Endothelial cell of umbilical vein (primary cell): ENCODE measurements around the gene PPHLN1. TPM values are rescaled to one million over a fixed set of nuclear protein-coding genes. Genes with fewer than 3 reads are reported as not detected.

Experiments
- BruUV-seq: library from RNA; stranded (reverse); fragments of 400-500 nt; replicated peaks from 2 replicates; lab custom pipeline; 2021; lab: Mats Ljungman, UMichigan
- CTCF ChIA-PET: fragments of 300-600, 350-600 bp; sonication (Branson Sonifier 250); formaldehyde crosslinking; loops from one replicate; lab custom pipeline; 2021; ENCODE audit warnings: antibody characterized with exemption, inconsistent platforms; lab: Charles Lee
- POLR2A ChIA-PET: fragments of 300-600, 350-600 bp; sonication (Branson Sonifier 250); formaldehyde crosslinking; loops from one replicate; lab custom pipeline; 2021; ENCODE audit warnings: antibody characterized with exemption, inconsistent platforms; lab: Charles Lee
- DNase-seq: peaks from one replicate; pipeline ENCODE4 v3.0.0-alpha.2; 2011; ENCODE audit warnings: low read depth, low spot score
- FAIRE-seq: peaks from 2 replicates; lab custom pipeline; 2011; peaks lifted over from hg19 to GRCh38; lab: Jason Lieb, UNC
- H2AFZ ChIP-seq: 2 replicates; pipeline ENCODE4 v1.6.0; 2012; ENCODE audit warnings: low read depth, low read length, control low read depth, inconsistent platforms
- H3K27ac ChIP-seq: 2 replicates; pipeline ENCODE4 v1.5.1; 2011; ENCODE audit warnings: low read depth, mild to moderate bottlenecking, control low read depth, low read length, moderate library complexity; ENCODE audit not compliant: insufficient read depth
- H3K27me3 ChIP-seq, 2 experiments: 2 replicates each; pipeline versions ENCODE4 v1.6.0 to v1.6.1; 2011; ENCODE audit warnings: low read length in 2 of 2, mixed read lengths in 1 of 2; ENCODE audit not compliant: control insufficient read depth in 2 of 2, insufficient read depth in 2 of 2
- H3K36me3 ChIP-seq, 2 experiments: 2 replicates in 1 of 2; 3 replicates in 1 of 2; pipeline ENCODE4 v1.5.1; 2011; ENCODE audit warnings: low read length in 2 of 2, mild to moderate bottlenecking in 1 of 2, moderate library complexity in 1 of 2; ENCODE audit not compliant: control insufficient read depth in 2 of 2, insufficient read depth in 2 of 2; ENCODE audit errors: extremely low read depth in 1 of 2
- H3K4me1 ChIP-seq: 3 replicates; pipeline ENCODE4 v1.5.1; 2011; ENCODE audit warnings: mild to moderate bottlenecking, low read length; ENCODE audit not compliant: control insufficient read depth, insufficient read depth; ENCODE audit errors: extremely low read depth
- H3K4me2 ChIP-seq: 2 replicates; pipeline ENCODE4 v1.6.1; 2011; ENCODE audit warnings: low read length, control low read depth, mixed read lengths; ENCODE audit not compliant: insufficient read depth
- H3K4me3 ChIP-seq, 3 experiments: fragments of 200-600 bp in 1 of 3; sonication (generic), shearing (Covaris generic) in 1 of 3; replicated peaks in 1 of 3; 2 replicates each; pipeline ENCODE4 v1.5.1; 2011 to 2016; ENCODE audit warnings: control low read depth in 3 of 3, low read length in 3 of 3, mild to moderate bottlenecking in 2 of 3, inconsistent platforms in 1 of 3, low read depth in 1 of 3, moderate library complexity in 1 of 3; ENCODE audit not compliant: insufficient read depth in 1 of 3
- H3K79me2 ChIP-seq: 2 replicates; pipeline ENCODE4 v1.6.0; 2012; ENCODE audit warnings: low read length, inconsistent platforms; ENCODE audit not compliant: control insufficient read depth, insufficient read depth
- H3K9ac ChIP-seq: replicated peaks from 2 replicates; pipeline ENCODE3; 2011; ENCODE audit warnings: low read length, control low read depth; ENCODE audit not compliant: insufficient read depth; ENCODE audit errors: extremely low read depth
- H3K9me1 ChIP-seq: replicated peaks from 3 replicates; pipeline ENCODE4 v1.6.0; 2011; ENCODE audit warnings: mild to moderate bottlenecking, low read length; ENCODE audit not compliant: control insufficient read depth, insufficient read depth; ENCODE audit errors: extremely low read depth
- H3K9me3 ChIP-seq: replicated peaks from 2 replicates; pipeline ENCODE4 v1.5.1; 2012; ENCODE audit warnings: low read length, inconsistent platforms; ENCODE audit not compliant: control insufficient read depth, insufficient read depth
- H4K20me1 ChIP-seq: replicated peaks from 2 replicates; pipeline ENCODE3; 2011; ENCODE audit warnings: mild to moderate bottlenecking, low read length; ENCODE audit not compliant: control insufficient read depth, insufficient read depth; ENCODE audit errors: extremely low read depth
- CTCF ChIP-seq, 2 donors: IDR thresholded peaks; 1 replicate in 1 of 2; 2 replicates in 1 of 2; pipeline ENCODE4 v1.5.1; 2011; ENCODE audit warnings: low read length in 2 of 2, mild to moderate bottlenecking in 2 of 2, moderate library complexity in 2 of 2, control low read depth in 1 of 2, inconsistent platforms in 1 of 2, low read depth in 1 of 2; ENCODE audit not compliant: insufficient read depth in 1 of 2; ENCODE audit errors: extremely low read depth in 1 of 2
- EZH2 ChIP-seq: IDR thresholded peaks from 2 replicates; pipeline ENCODE4 v1.6.1; 2012; ENCODE audit warnings: borderline replicate concordance, low read depth, mild to moderate bottlenecking, moderate library complexity, low read length, inconsistent platforms; ENCODE audit not compliant: severe bottlenecking
- FOS ChIP-seq: IDR thresholded peaks from 2 replicates; pipeline ENCODE4 v1.6.1; 2011; ENCODE audit warnings: mild to moderate bottlenecking, low read length, moderate library complexity, borderline replicate concordance; ENCODE audit not compliant: insufficient read depth
- GATA2 ChIP-seq: IDR thresholded peaks from 2 replicates; pipeline ENCODE4 v1.7.0; 2011; ENCODE audit warnings: low read depth, mild to moderate bottlenecking, moderate library complexity, mixed read lengths, low read length; ENCODE audit not compliant: insufficient read length, insufficient read depth
- JUN ChIP-seq: IDR thresholded peaks from 2 replicates; pipeline ENCODE4 v1.6.1; 2011; ENCODE audit warnings: borderline replicate concordance, low read depth; ENCODE audit not compliant: insufficient read length, insufficient read depth
- MAX ChIP-seq: IDR thresholded peaks from 2 replicates; pipeline ENCODE4 v1.6.1; 2011; ENCODE audit not compliant: insufficient read depth, insufficient read length
- MYC ChIP-seq: IDR thresholded peaks from one replicate; pipeline ENCODE4 v1.6.1; 2011; ENCODE audit warnings: mild to moderate bottlenecking, low read depth, low read length
- POLR2A ChIP-seq: IDR thresholded peaks from 2 replicates; pipeline ENCODE4 v1.6.1; 2012; ENCODE audit warnings: low read depth, mild to moderate bottlenecking, control low read depth, low read length
- POLR2AphosphoS5 ChIP-seq: IDR thresholded peaks from 2 replicates; pipeline ENCODE4 v1.6.1; 2012; ENCODE audit warnings: low read depth, mild to moderate bottlenecking, control low read depth, low read length, moderate library complexity; ENCODE audit not compliant: insufficient read depth
- dilution Hi-C: fragments of 300-500 bp; cut with MboI; formaldehyde crosslinking; loops from one replicate; pipeline ENCODE4 v1.15.0; 2019; ENCODE audit warnings: low sequenced_read_pairs; ENCODE audit not compliant: extremely low pct_ligation_motif_present
- intact Hi-C: fragments of 100-400 bp; cut with micrococcal nuclease; formaldehyde crosslinking; loops from one replicate; pipeline ENCODE4 v1.10.0; 2022
- polyA plus RNA-seq, 4 experiments: library from polyadenylated mRNA; depleted of rRNA in 3 of 4; stranded (reverse) in 3 of 4; unstranded in 1 of 4; fragments of >200 nt; gene quantifications; 2 replicates each; pipeline versions ENCODE4 v1.2.1 to v1.2.3, GENCODE V29; 2011 to 2012; ENCODE audit warnings: missing spikeins in 1 of 4
- total RNA-seq: library from RNA; stranded (reverse); gene quantifications from 2 replicates; pipeline ENCODE4 v1.2.3, GENCODE V29; 2021

The PPHLN1 gene
- total and polyA plus RNA-seq, 2 donors (not counting 3 experiments of a cell fraction or from before 2014, with no cell fraction given): 23.4 to 62.2 TPM

- Histone ChIP-seq H3K4me2 (no peak overlapping the region), H3K79me2 (peaks cover 82% of the 10 kb centered on the region), H3K9me1 (no peaks in the 10 kb centered on the region), H4K20me1 (peaks cover 4% of the 10 kb centered on the region), H2AFZ (no peak overlapping the region), H3K27ac (no peak overlapping the region), H3K27me3 (no peaks in the 10 kb centered on the region), H3K4me3 (no peak overlapping the region), H3K9me3 (no peaks in the 10 kb centered on the region), H3K9ac (no peak overlapping the region), H3K36me3 (peaks cover 0 to 3% of the 10 kb centered on the region in 2 experiments), H3K4me1 (peaks cover 60% of the 10 kb centered on the region)
- no TSS peak for BruUV-seq
- intact Hi-C loops: no loop called here
- dilution Hi-C loops: no loop called here
- no peak for TF ChIP-seq MAX
- no peak for TF ChIP-seq POLR2AphosphoS5
- no peak for DNase-seq
- ChIA-PET POLR2A (no interaction called here), CTCF (no interaction called here)
- FAIRE-seq: no peak
These were observed 152.0 kb downstream of the PPHLN1 start for GRCh38 chr12:42477941-42478340.

- Histone ChIP-seq H2AFZ (no peak overlapping the region), H3K4me2 (peak overlapping the region; percentile 74), H3K36me3 (no peaks in the 10 kb centered on the region), H3K4me3 (peak overlapping the region in 2 of 3 experiments; percentile 8 to 59), H3K9me3 (no peaks in the 10 kb centered on the region), H3K27ac (peak overlapping the region; percentile 96), H3K9me1 (no peaks in the 10 kb centered on the region), H3K9ac (peak overlapping the region; percentile 97), H3K27me3 (no peaks in the 10 kb centered on the region), H3K4me1 (peaks cover 51% of the 10 kb centered on the region), H4K20me1 (no peaks in the 10 kb centered on the region), H3K79me2 (peaks cover 79% of the 10 kb centered on the region)
- ChIA-PET POLR2A (interaction anchor here (0.6 kb wide), 1 partner anchor 14 kb away, joined by 3 read pairs; no protein-coding TSS in a partner anchor), CTCF (interaction anchor here (1.1 to 4.8 kb wide), 11 partner anchors 9 to 856 kb away, joined by 3 to 101 read pairs (median 10); no protein-coding TSS in a partner anchor)
- TF ChIP-seq MYC: no peak
- TF ChIP-seq MAX: no peak
- no peak for TF ChIP-seq POLR2A
- no peak for TF ChIP-seq FOS
- TF ChIP-seq EZH2: no peak
- no peak for TF ChIP-seq GATA2
- no peak for TF ChIP-seq POLR2AphosphoS5
- TF ChIP-seq JUN: no peak
- TF ChIP-seq CTCF (IDR thresholded peaks at IDR 0.05; ENCODE audit: extremely low read depth in 1 of 2, insufficient read depth in 1 of 2, low read depth in 1 of 2, low read length in 2 of 2): no peak
- FAIRE-seq (no peak), DNase-seq (peak; percentile 47)
- no TSS peak for BruUV-seq
- intact Hi-C loops: loop anchor here (5.0 to 10.0 kb wide), 5 partner anchors 184 to 1219 kb away; no protein-coding TSS in a partner anchor
- dilution Hi-C loops: no loop called here
These were observed 155.4 kb downstream of the PPHLN1 start for GRCh38 chr12:42481368-42481767.
